ENCODE results near the gene RCC2.

The RCC2 gene

DNA sequence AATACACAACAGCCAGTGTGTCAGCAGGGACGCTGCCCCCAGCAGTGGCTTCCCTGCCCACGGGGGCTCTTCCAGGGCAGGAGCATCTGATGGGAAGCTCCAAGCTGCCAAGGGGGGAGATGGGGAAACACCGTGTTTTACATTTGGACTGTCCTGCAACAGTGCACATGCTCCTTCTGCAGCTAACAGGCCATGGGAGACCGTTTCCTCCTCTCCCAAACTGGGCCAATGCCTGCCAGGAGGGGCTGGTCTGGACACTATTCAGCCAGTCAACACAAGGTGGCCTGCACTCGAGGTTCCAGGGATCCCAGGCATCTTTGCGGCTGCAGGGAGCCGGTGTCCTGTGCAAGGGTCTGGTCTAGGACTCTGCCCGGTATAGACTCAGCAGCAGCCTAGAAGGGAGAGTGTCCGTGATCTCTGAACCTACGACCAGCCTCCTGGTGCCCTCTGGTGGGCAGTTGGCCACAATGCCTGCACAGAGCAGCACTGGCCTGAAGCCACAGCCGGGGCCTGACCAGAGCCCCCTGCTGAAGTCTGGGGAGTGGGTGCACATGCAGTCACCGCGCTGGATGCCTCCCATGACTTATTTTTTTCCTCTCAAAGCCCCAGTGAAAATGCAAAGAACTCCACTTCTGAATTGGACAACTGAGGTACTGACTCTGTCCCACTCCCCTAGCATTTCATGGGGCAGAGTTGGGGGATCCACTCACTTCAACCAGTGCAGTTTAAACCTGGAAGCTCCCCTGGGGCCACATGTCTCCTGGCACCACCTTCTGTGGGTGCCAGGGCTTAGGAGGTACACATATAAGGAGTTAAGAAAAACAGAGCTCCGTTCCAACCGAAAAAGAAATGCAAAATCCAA is 33.3 kb downstream of the RCC2 start:
- H3K27ac Mint-ChIP-seq, result no peak overlapping the region
- H3K36me3 Mint-ChIP-seq (ENCODE audit: low read depth), result peaks cover 39% of the 10 kb centered on the region

DNA sequence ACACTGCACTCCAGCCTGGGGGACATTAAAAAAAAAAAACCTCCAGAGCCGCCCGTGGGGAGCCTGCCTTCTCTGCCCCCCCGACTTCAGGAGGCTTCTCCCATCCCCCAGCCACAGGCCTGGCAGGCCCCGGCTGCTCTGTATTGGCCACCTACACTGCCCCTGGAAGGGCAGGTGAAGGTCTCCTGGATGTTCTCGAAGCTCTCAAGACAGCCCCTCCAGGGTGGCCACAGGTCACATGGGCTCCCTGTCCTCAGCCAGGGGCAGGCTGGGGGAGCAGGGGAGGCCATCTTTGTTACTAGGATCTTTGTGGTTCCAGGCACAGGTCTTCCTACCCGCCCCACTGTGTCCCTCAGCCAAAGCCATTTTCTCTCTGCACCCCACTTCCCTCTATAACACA is 34.7 kb downstream of the RCC2 start:
- Mint-ChIP-seq H3K27me3 (ENCODE audit: low read depth) (no peaks in the 10 kb centered on the region), H3K36me3 (ENCODE audit: low read depth) (peaks cover 26% of the 10 kb centered on the region), H3K4me3 (no peak overlapping the region), H3K27ac (no peak overlapping the region), H3K4me1 (no peaks in the 10 kb centered on the region), H3K9me3 (no peaks in the 10 kb centered on the region)
- TF ChIP-seq, protein P1, sequence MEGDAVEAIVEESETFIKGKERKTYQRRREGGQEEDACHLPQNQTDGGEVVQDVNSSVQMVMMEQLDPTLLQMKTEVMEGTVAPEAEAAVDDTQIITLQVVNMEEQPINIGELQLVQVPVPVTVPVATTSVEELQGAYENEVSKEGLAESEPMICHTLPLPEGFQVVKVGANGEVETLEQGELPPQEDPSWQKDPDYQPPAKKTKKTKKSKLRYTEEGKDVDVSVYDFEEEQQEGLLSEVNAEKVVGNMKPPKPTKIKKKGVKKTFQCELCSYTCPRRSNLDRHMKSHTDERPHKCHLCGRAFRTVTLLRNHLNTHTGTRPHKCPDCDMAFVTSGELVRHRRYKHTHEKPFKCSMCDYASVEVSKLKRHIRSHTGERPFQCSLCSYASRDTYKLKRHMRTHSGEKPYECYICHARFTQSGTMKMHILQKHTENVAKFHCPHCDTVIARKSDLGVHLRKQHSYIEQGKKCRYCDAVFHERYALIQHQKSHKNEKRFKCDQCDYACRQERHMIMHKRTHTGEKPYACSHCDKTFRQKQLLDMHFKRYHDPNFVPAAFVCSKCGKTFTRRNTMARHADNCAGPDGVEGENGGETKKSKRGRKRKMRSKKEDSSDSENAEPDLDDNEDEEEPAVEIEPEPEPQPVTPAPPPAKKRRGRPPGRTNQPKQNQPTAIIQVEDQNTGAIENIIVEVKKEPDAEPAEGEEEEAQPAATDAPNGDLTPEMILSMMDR (IDR thresholded peaks at IDR 0.05; ENCODE audit: unreplicated experiment in 3 of 3), result no peak

More for the DNA sequence above, 33.3 kb downstream of the RCC2 start:
- Mint-ChIP-seq H3K4me1 (no peaks in the 10 kb centered on the region), H3K9me3 (no peaks in the 10 kb centered on the region), H3K4me3 (no peak overlapping the region), H3K27me3 (ENCODE audit: low read depth) (no peaks in the 10 kb centered on the region)
- TF ChIP-seq, protein P1 (IDR thresholded peaks at IDR 0.05; ENCODE audit: unreplicated experiment in 3 of 3), result peak; percentile 70 to 79 (median 78)

DNA sequence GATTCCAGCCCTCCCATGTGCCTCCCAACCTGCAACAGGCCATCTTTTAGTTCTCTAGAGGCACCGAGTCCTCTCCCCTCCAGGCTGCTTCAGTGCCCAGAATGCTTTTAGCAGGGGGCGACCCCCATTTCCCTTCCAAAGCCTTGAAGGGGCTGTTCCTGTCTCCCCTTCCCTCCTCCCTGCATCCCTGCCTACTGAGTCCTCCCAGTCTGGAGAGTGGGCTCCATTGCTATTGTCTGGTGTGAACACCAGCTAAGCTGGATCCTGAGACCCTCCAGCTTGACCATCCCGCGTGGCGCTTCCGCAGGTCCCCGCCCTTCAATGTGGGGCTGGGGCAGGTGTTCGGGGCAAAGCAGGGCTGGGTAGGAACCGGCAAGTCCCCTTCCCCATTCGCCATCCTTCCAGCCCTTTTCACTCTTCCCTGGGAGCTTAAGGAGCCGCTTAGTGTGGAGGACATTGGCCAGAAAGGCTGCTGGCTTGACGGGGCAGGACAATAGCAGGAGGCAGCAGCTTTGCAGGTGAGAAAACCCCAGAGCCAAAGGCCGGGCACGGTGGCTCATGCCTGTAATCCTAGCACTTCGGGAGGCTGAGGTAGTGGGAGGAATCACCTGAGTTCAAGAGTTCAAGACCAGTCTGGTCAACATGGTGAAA is 35.3 kb downstream of the RCC2 start:
- Mint-ChIP-seq H3K36me3 (ENCODE audit: low read depth) (peaks cover 20% of the 10 kb centered on the region), H3K4me3 (no peak overlapping the region), H3K27me3 (ENCODE audit: low read depth) (no peaks in the 10 kb centered on the region), H3K4me1 (no peaks in the 10 kb centered on the region), H3K9me3 (no peaks in the 10 kb centered on the region), H3K27ac (no peak overlapping the region)
- TF ChIP-seq, protein P1 (IDR thresholded peaks at IDR 0.05; ENCODE audit: unreplicated experiment in 3 of 3), result no peak

DNA sequence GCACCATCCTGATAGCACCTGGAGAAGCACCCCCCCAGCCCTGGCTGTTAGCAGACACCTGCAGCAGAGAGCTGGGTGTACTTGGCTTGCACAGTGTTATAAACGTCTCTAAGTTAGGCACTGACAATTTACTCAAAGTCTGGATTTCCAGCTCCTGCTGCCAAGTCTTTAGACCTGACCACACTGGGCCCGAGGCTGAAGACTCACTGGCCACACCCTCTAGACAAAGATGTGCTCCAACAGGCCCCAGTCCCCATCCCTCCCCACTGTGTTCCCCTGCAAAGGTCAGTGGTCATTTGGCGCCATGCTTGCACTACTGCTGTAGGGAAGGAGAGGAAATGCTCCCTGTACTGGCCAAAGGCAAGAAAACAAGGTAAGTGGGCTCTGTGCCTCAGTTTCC is 36.4 kb downstream of the RCC2 start:
- Mint-ChIP-seq H3K4me1 (no peaks in the 10 kb centered on the region), H3K27me3 (ENCODE audit: low read depth) (no peaks in the 10 kb centered on the region), H3K4me3 (no peak overlapping the region), H3K36me3 (ENCODE audit: low read depth) (peaks cover 11% of the 10 kb centered on the region), H3K9me3 (no peaks in the 10 kb centered on the region), H3K27ac (no peak overlapping the region)
- TF ChIP-seq, protein P1 (IDR thresholded peaks at IDR 0.05; ENCODE audit: unreplicated experiment in 3 of 3), result no peak

DNA sequence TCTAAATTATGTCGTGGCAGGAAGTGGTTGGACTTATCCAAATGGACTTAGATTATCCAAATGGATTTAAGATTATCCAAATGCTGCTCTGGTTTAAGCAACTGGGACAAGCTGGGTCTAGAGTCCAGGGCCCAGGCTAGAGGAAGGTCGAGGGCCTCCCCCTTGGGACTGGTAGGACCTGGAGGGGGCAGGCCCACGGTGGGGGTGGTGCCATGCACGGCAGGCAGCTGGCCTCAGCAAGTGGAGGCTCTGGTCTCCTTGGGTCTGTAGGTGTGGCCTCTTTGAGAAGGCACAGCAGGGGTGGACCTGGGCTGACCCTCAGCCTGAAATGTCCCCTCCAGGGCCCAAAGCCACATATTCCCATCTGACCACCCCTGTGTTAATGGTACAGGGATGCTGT is 37.6 kb downstream of the RCC2 start:
- Mint-ChIP-seq H3K4me3 (no peak overlapping the region), H3K27me3 (ENCODE audit: low read depth) (no peaks in the 10 kb centered on the region)

More for the DNA sequence above, 37.6 kb downstream of the RCC2 start:
- H3K4me1 Mint-ChIP-seq, result no peaks in the 10 kb centered on the region
- H3K27ac Mint-ChIP-seq, result no peak overlapping the region
- H3K9me3 Mint-ChIP-seq, result no peaks in the 10 kb centered on the region
- TF ChIP-seq, protein P1 (IDR thresholded peaks at IDR 0.05; ENCODE audit: unreplicated experiment in 3 of 3), result no peak
- peaks cover 3% of the 10 kb centered on the region for H3K36me3 Mint-ChIP-seq (ENCODE audit: low read depth)

All from nephron (organoid).